WTC11 (cell line): ENCODE data around the gene FBLL1.

ENCODE experiments used
- CREB1 ChIP-seq: sonication (generic); formaldehyde crosslinking; IDR thresholded peaks from 2 replicates; pipeline ENCODE4 v1.8.0; 2023; ENCODE audit warnings: mild to moderate bottlenecking, missing genetic modification reagents
- CTCF ChIP-seq: fragments of 200-600 bp; IDR thresholded peaks from 2 replicates; pipeline ENCODE4 v1.8.0; 2022; ENCODE audit warnings: antibody characterized with exemption
- ETV6 ChIP-seq: sonication (generic); formaldehyde crosslinking; IDR thresholded peaks from 2 replicates; pipeline ENCODE4 v1.8.1; 2022; ENCODE audit warnings: mild to moderate bottlenecking, missing genetic modification reagents
- MAX ChIP-seq: sonication (generic); formaldehyde crosslinking; IDR thresholded peaks from 2 replicates; pipeline ENCODE4 v1.8.0; 2022; ENCODE audit warnings: mild to moderate bottlenecking, missing genetic modification reagents
- SMAD3 ChIP-seq: sonication (generic); formaldehyde crosslinking; IDR thresholded peaks from 2 replicates; pipeline ENCODE4 v1.8.0; 2022; ENCODE audit warnings: missing genetic modification reagents, mild to moderate bottlenecking, borderline replicate concordance
- TEAD4 ChIP-seq: sonication (generic); formaldehyde crosslinking; IDR thresholded peaks from 2 replicates; pipeline ENCODE4 v1.8.0; 2022; ENCODE audit warnings: mild to moderate bottlenecking, missing genetic modification reagents

GRCh38 chr5:168578006-168578405 is 48.9 kb downstream of the FBLL1 start:
- no peak for TF ChIP-seq CTCF
- TF ChIP-seq TEAD4 (CRISPR knock-in tag): no peak
- TF ChIP-seq SMAD3: no peak
- no peak for TF ChIP-seq ETV6 (CRISPR knock-in tag)
- TF ChIP-seq MAX (CRISPR knock-in tag): no peak
- TF ChIP-seq CREB1 (CRISPR knock-in tag): no peak
